Esophagus mucosa (tissue), 1 donor: ENCODE data around the gene VGLL3. TPM values are rescaled to one million over a fixed set of nuclear protein-coding genes. Genes with fewer than 3 reads are reported as not detected.
"Not testable (repeated sequence)": the region's sequence is repeated elsewhere in the genome, so short reads cannot be mapped to it uniquely, and the experiment has no call there.

Source experiments
- ATAC-seq: fragments of 200-7000 bp; cut with Tn5 transposase; one replicate; pipeline ENCODE4 v1.9.1; 2020
- total RNA-seq: library from RNA; stranded (reverse); gene quantifications from one replicate; pipeline ENCODE4 v1.2.4, GENCODE V29; 2023
- donor health status: DM: yes; HTN: yes; CAD: no.

Gene VGLL3
- 1.6 TPM for total RNA-seq

GRCh38 chr3:86990734-86991481 lies at the start of gene VGLL3:
Gene VGLL3 (minus strand): TSS chr3:86991149. CDS start chr3:86990743, 406 bp downstream.
- ATAC-seq = peak; percentile 81

GRCh38 chr3:87037652-87038051 lies 46.7 kb upstream of the VGLL3 start:
- ATAC-seq = no peak

GRCh38 chr3:87036671-87037070 lies 45.7 kb upstream of the VGLL3 start:
- ATAC-seq = no peak

- ATAC-seq = no peak
Measured at GRCh38 chr3:87035339-87035738, 44.4 kb upstream of the VGLL3 start.

- no peak for ATAC-seq
Measured at GRCh38 chr3:87033205-87033604, 42.3 kb upstream of the VGLL3 start.

- ATAC-seq = no peak
Measured at GRCh38 chr3:87025661-87026645, 35.0 kb upstream of the VGLL3 start.

GRCh38 chr3:87017370-87017769 lies 26.4 kb upstream of the VGLL3 start:
- not testable (repeated sequence) for ATAC-seq

GRCh38 chr3:87009271-87009670 lies 18.3 kb upstream of the VGLL3 start:
- no peak for ATAC-seq

GRCh38 chr3:87006844-87007439 lies 16.0 kb upstream of the VGLL3 start:
- no peak for ATAC-seq

GRCh38 chr3:87004883-87005282 lies 13.9 kb upstream of the VGLL3 start:
- ATAC-seq = no peak

- no peak for ATAC-seq
Measured at GRCh38 chr3:87002346-87002745, 11.4 kb upstream of the VGLL3 start.

- no peak for ATAC-seq
Measured at GRCh38 chr3:87001473-87002098, 10.6 kb upstream of the VGLL3 start.

- ATAC-seq = no peak
Measured at GRCh38 chr3:87000940-87001339, 10.0 kb upstream of the VGLL3 start.

GRCh38 chr3:86998569-86998968 lies 7.6 kb upstream of the VGLL3 start:
- ATAC-seq = no peak

- ATAC-seq = no peak
Measured at GRCh38 chr3:86996261-86996955, 5.5 kb upstream of the VGLL3 start.

- no peak for ATAC-seq
Measured at GRCh38 chr3:86995537-86995936, 4.6 kb upstream of the VGLL3 start.

GRCh38 chr3:86993704-86994103 lies 2.8 kb upstream of the VGLL3 start:
- ATAC-seq = no peak

- no peak for ATAC-seq
Measured at GRCh38 chr3:86991840-86992435, 989 bp upstream of the VGLL3 start.

- peak; percentile 35 for ATAC-seq
Measured at GRCh38 chr3:86991482-86991815, 500 bp upstream of the VGLL3 start.

- ATAC-seq = peak; percentile 47
Measured at GRCh38 chr3:86990012-86990733, 776 bp downstream of the VGLL3 start.

GRCh38 chr3:86989611-86990010 lies 1.3 kb downstream of the VGLL3 start:
- no peak for ATAC-seq
